C4-2B (cell line): ENCODE results near the gene RPL27A.

Experiments
- ZFX ChIP-seq: fragments of 450-650 bp; IDR thresholded peaks from 2 replicates; pipeline ENCODE4 v1.6.1; 2017
- TF ChIP-seq, protein P1 (sequence below): fragments of 450-650 bp; conservative IDR thresholded peaks from 2 replicates; pipeline ENCODE4 v1.5.1; 2017; ENCODE audit warnings: mild to moderate bottlenecking

DNA sequence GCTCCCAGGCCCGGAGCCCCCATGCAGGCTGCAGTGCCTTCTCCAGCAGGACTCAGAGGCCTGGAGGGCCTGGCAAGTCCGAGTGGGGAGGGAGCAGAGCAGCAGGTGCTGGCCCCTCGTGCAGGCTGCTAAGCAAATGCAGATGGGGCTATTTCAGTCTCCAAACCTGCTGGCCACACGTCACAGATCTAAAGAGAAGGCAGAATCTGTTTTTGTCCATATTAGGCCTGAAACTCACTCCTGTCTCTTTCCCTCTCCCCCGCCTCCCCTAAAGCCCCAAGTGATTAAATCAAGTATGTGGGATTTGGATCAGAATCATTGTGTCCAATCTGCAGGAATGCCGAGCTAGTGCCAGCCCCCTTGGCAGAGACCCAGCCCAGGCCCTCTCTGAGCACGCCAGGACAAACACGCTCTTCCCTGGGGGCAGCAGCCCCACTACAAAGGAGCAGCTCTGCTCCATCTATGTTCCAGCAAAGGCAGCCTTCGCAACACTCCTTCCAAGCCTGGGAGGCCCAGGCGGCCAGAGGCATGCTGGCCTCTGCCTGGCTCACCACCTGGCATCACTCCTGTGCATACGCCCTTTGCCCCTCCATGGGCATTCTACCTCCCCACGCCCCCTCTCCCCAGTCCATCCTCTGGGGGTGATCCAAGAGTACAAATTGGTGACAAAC, 26.5 kb downstream of the RPL27A start:
- TF ChIP-seq, protein P1, sequence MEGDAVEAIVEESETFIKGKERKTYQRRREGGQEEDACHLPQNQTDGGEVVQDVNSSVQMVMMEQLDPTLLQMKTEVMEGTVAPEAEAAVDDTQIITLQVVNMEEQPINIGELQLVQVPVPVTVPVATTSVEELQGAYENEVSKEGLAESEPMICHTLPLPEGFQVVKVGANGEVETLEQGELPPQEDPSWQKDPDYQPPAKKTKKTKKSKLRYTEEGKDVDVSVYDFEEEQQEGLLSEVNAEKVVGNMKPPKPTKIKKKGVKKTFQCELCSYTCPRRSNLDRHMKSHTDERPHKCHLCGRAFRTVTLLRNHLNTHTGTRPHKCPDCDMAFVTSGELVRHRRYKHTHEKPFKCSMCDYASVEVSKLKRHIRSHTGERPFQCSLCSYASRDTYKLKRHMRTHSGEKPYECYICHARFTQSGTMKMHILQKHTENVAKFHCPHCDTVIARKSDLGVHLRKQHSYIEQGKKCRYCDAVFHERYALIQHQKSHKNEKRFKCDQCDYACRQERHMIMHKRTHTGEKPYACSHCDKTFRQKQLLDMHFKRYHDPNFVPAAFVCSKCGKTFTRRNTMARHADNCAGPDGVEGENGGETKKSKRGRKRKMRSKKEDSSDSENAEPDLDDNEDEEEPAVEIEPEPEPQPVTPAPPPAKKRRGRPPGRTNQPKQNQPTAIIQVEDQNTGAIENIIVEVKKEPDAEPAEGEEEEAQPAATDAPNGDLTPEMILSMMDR: no peak
- no peak for TF ChIP-seq ZFX
